ENCODE measurements around the gene HSPB2. TPM values are rescaled to one million over a fixed set of nuclear protein-coding genes. Genes with fewer than 3 reads are reported as not detected.

HSPB2 gene
- total and polyA plus RNA-seq, 2 donors (not counting 1 experiment from before 2014, with no cell fraction given) = 2.5 to 2.8 TPM

DNA sequence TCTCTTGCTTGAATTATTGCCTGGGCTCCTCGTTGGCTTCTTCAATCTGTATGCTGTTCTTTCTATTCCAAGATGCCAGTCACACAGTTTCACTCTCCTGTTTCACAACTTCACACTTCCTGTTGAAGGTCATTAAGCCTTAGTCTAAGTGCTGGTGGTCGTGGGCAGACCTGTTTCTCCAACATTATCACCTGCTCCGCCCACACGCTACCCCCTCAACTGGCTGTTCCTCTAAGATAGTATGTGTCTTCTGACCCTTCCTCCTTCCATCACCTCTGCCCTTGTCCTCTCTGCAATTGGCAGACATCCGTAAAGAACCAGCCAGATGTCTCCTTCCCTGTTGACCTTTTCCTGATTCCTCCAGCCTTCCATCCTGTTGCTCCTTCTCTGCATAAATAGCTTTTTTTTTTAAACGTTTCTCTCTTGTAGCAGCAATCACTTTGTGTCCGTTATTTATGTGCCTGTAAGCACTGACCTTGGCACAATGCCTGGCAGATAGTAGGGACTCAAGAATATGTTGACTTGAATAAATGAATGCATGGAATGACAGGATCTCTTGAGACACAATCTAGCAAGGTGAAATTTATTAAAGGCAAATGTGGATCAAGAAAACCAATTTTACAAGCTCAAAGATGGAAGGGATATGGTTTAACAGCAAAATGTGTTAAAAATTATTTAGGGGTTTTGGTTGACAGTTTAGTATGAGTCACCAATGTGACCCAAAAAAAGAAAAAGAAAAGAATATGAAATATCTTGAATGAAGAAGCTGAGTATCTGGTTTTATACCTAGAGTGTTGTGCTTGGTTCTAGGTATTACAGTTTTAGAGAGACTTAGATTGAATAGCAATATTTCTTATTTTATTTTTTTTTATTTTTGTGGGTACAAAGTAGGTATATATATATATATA, 37.2 kb downstream of the HSPB2 start:
- no peaks in the 10 kb centered on the region for H3K27me3 ChIP-seq (ENCODE audit: control insufficient read depth, insufficient read depth, low read length)
- no peak overlapping the region for H3K27ac ChIP-seq (ENCODE audit: insufficient read depth, low read length)
- no peak overlapping the region for H3K4me2 ChIP-seq (ENCODE audit: extremely low read depth, insufficient read depth, low read length)
- DNase-seq (ENCODE audit: low read depth in 2 of 2) = no peak
- no peak overlapping the region for H3K4me3 ChIP-seq (replicated peaks in 1 of 4; ENCODE audit: control extremely low read depth in 1 of 4, insufficient read depth in 1 of 4, low read depth in 3 of 4, low read length in 4 of 4)
- H3K79me2 ChIP-seq (ENCODE audit: control insufficient read depth, insufficient read depth, low read length) = no peaks in the 10 kb centered on the region
- H3K36me3 ChIP-seq (ENCODE audit: control insufficient read depth, insufficient read depth, low read length) = no peaks in the 10 kb centered on the region
- no peaks in the 10 kb centered on the region for H3K9me3 ChIP-seq (ENCODE audit: control insufficient read depth, insufficient read depth, low read depth, low read length)
- TF ChIP-seq EZH2 (IDR thresholded peaks at IDR 0.05; ENCODE audit: low read length, missing control alignments) = no peak
- TF ChIP-seq CTCF (conservative IDR thresholded peaks at IDR 0.05 in 1 of 2, IDR thresholded peaks at IDR 0.05 in 1 of 2; ENCODE audit: low read depth in 1 of 2, low read length in 2 of 2) = no peak
- H3K4me1 ChIP-seq (ENCODE audit: control insufficient read depth, extremely low read depth, insufficient read depth, low read length) = no peaks in the 10 kb centered on the region
- no peak overlapping the region for H3K9ac ChIP-seq (ENCODE audit: insufficient read depth, low read length)
- no peak overlapping the region for H2AFZ ChIP-seq (ENCODE audit: low read length)
- no peaks in the 10 kb centered on the region for H4K20me1 ChIP-seq (ENCODE audit: control insufficient read depth, extremely low read depth, insufficient read depth, low read length)

DNA sequence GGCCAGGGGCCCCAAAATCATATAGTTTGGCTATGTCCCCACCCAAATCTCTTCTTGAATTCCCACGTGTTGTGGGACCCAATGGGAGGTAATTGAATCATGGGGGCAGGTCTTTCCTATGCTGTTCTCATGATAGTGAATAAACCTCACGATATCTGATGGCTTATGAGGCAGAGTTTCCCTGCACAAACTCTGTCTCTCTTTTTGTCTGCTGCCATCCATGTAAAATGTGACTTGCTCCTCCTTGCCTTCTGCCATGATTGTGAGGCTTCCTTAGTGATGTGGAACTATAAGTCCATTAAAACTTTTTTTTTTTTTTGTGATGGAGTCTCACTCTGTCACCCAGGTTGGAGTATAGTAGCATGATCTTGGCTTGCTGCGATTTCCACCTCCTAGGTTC, 39.0 kb downstream of the HSPB2 start:
- no peaks in the 10 kb centered on the region for H3K27me3 ChIP-seq (ENCODE audit: control insufficient read depth, insufficient read depth, low read length)
- H2AFZ ChIP-seq (ENCODE audit: low read length) = no peak overlapping the region
- no peaks in the 10 kb centered on the region for H3K4me1 ChIP-seq (ENCODE audit: control insufficient read depth, extremely low read depth, insufficient read depth, low read length)
- no peak for DNase-seq (ENCODE audit: low read depth in 2 of 2)
- H3K9me3 ChIP-seq (ENCODE audit: control insufficient read depth, insufficient read depth, low read depth, low read length) = no peaks in the 10 kb centered on the region
- H3K79me2 ChIP-seq (ENCODE audit: control insufficient read depth, insufficient read depth, low read length) = no peaks in the 10 kb centered on the region
- no peak overlapping the region for H3K4me3 ChIP-seq (replicated peaks in 1 of 4; ENCODE audit: control extremely low read depth in 1 of 4, insufficient read depth in 1 of 4, low read depth in 3 of 4, low read length in 4 of 4)
- no peaks in the 10 kb centered on the region for H3K36me3 ChIP-seq (ENCODE audit: control insufficient read depth, insufficient read depth, low read length)
- H4K20me1 ChIP-seq (ENCODE audit: control insufficient read depth, extremely low read depth, insufficient read depth, low read length) = no peaks in the 10 kb centered on the region
- no peak overlapping the region for H3K4me2 ChIP-seq (ENCODE audit: extremely low read depth, insufficient read depth, low read length)
- TF ChIP-seq CTCF (conservative IDR thresholded peaks at IDR 0.05 in 1 of 2, IDR thresholded peaks at IDR 0.05 in 1 of 2; ENCODE audit: low read depth in 1 of 2, low read length in 2 of 2) = no peak
- TF ChIP-seq EZH2 (IDR thresholded peaks at IDR 0.05; ENCODE audit: low read length, missing control alignments) = no peak
- no peak overlapping the region for H3K9ac ChIP-seq (ENCODE audit: insufficient read depth, low read length)
- H3K27ac ChIP-seq (ENCODE audit: insufficient read depth, low read length) = no peak overlapping the region

DNA sequence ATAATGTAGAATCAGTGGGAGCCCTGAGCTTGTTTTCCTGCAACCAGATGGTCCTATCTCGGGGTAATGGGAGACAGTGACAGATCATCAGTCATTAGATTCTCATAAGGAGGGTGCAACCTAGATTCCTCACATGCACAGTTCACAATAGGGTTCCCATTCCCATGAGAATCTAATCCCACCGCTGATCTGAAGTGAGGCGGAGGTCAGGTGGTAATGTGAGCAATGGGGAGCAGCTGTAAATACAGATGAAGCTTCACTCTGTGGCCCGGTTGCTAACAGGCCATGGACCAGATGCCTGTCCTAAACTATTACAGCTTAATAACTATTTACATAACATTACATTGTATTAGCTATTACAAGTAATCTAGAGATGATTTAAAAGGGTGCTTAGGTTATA, 41.6 kb downstream of the HSPB2 start:
- Histone ChIP-seq H3K9me3 (ENCODE audit: control insufficient read depth, insufficient read depth, low read depth, low read length) (no peaks in the 10 kb centered on the region), H3K27ac (ENCODE audit: insufficient read depth, low read length) (no peak overlapping the region), H3K4me3 (replicated peaks in 1 of 4; ENCODE audit: control extremely low read depth in 1 of 4, insufficient read depth in 1 of 4, low read depth in 3 of 4, low read length in 4 of 4) (no peak overlapping the region), H3K27me3 (ENCODE audit: control insufficient read depth, insufficient read depth, low read length) (no peaks in the 10 kb centered on the region), H3K79me2 (ENCODE audit: control insufficient read depth, insufficient read depth, low read length) (no peaks in the 10 kb centered on the region), H2AFZ (ENCODE audit: low read length) (no peak overlapping the region), H3K9ac (ENCODE audit: insufficient read depth, low read length) (no peak overlapping the region), H3K36me3 (ENCODE audit: control insufficient read depth, insufficient read depth, low read length) (no peaks in the 10 kb centered on the region), H3K4me2 (ENCODE audit: extremely low read depth, insufficient read depth, low read length) (no peak overlapping the region), H4K20me1 (ENCODE audit: control insufficient read depth, extremely low read depth, insufficient read depth, low read length) (no peaks in the 10 kb centered on the region), H3K4me1 (ENCODE audit: control insufficient read depth, extremely low read depth, insufficient read depth, low read length) (no peaks in the 10 kb centered on the region)
- TF ChIP-seq CTCF (conservative IDR thresholded peaks at IDR 0.05 in 1 of 2, IDR thresholded peaks at IDR 0.05 in 1 of 2; ENCODE audit: low read depth in 1 of 2, low read length in 2 of 2) = no peak
- TF ChIP-seq EZH2 (IDR thresholded peaks at IDR 0.05; ENCODE audit: low read length, missing control alignments) = no peak
- no peak for DNase-seq (ENCODE audit: low read depth in 2 of 2)

Data from fibroblast of lung (primary cell).